Lower leg skin (tissue), 4 donors: ENCODE data around the gene ZDHHC1. TPM values are rescaled to one million over a fixed set of nuclear protein-coding genes. Genes with fewer than 3 reads are reported as not detected.

Experiments
- DNase-seq, 2 donors: peaks; one replicate each; pipeline ENCODE4 v3.0.0-alpha.2; 2019; ENCODE audit warnings: low spot score in 2 of 2
- H3K4me3 ChIP-seq: fragments of 200-600 bp; sonication (generic); 2 replicates; pipeline ENCODE4 v1.5.1; 2017; ENCODE audit warnings: mild to moderate bottlenecking, low read depth; ENCODE audit not compliant: poor library complexity, severe bottlenecking
- CTCF ChIP-seq, 3 donors: fragments of 450-650 bp; IDR thresholded peaks; one replicate each; pipeline ENCODE4 v1.5.1; 2016; ENCODE audit warnings: antibody characterized with exemption in 3 of 3, mild to moderate bottlenecking in 3 of 3, moderate library complexity in 2 of 3
- POLR2A ChIP-seq, 2 donors: fragments of 450-650 bp; IDR thresholded peaks; one replicate each; pipeline ENCODE4 v1.6.1; 2016 to 2017; ENCODE audit warnings: antibody characterized with exemption in 2 of 2, mild to moderate bottlenecking in 1 of 2, moderate library complexity in 1 of 2
- WGBS, 2 donors: methylation state at CpG; one replicate each; pipeline ENCODE4 v1.1.5; 2018; 5-methylcytosine and 5-hydroxymethylcytosine counted together
- intact Hi-C: fragments of 100-400 bp; cut with DNase I; formaldehyde crosslinking; loops from one replicate; pipeline ENCODE4 v1.15.0; 2023; ENCODE audit warnings: low total_unique reads
- total RNA-seq, 4 donors: library from RNA; depleted of rRNA; stranded (reverse); fragments of >200 nt; gene quantifications; one replicate each; pipeline ENCODE4 v1.1.0, GENCODE V29; 2016

Gene ZDHHC1
- total RNA-seq = 10 to 100 TPM; 15.1 to 24.7 (median 21.4) TPM

GRCh38 chr16:67415872-67416793 is at the start of gene ZDHHC1:
Gene ZDHHC1, minus strand, starts transcription at chr16:67416477. Its CDS starts 8,702 bp downstream, at chr16:67407775.
- intact Hi-C loops = no loop called here
- peak within 1 kb of the TSS; percentile 57 for H3K4me3 ChIP-seq
- WGBS, 2 donors = 2% methylated on average over 38 to 52 of the region's 73 CpGs
- no peak for DNase-seq
- TF ChIP-seq CTCF (IDR thresholded peaks at IDR 0.05) = no peak
- no peak for TF ChIP-seq POLR2A (IDR thresholded peaks at IDR 0.05)

- DNase-seq = no peak
- H3K4me3 ChIP-seq = no peak overlapping the region
- 81 to 100% methylated on average over 1 to 2 of the region's 2 CpGs for WGBS, 2 donors
- TF ChIP-seq POLR2A (IDR thresholded peaks at IDR 0.05) (no peak), CTCF (IDR thresholded peaks at IDR 0.05) (no peak)
- intact Hi-C loops = no loop called here
Observed at GRCh38 chr16:67464565-67464964, 48.3 kb upstream of the ZDHHC1 start.

GRCh38 chr16:67463691-67464090 is 47.4 kb upstream of the ZDHHC1 start:
- DNase-seq = no peak
- H3K4me3 ChIP-seq = no peak overlapping the region
- intact Hi-C loops = no loop called here
- WGBS, 2 donors = 89 to 93% methylated on average over 4 of the region's 4 CpGs
- TF ChIP-seq POLR2A (IDR thresholded peaks at IDR 0.05) (no peak), CTCF (IDR thresholded peaks at IDR 0.05) (no peak)

- intact Hi-C loops = no loop called here
- TF ChIP-seq CTCF (IDR thresholded peaks at IDR 0.05) (no peak), POLR2A (IDR thresholded peaks at IDR 0.05) (no peak)
- no peak overlapping the region for H3K4me3 ChIP-seq
- WGBS, 2 donors = 42 to 45% methylated on average over 5 of the region's 5 CpGs
- DNase-seq = no peak
Observed at GRCh38 chr16:67463059-67463458, 46.8 kb upstream of the ZDHHC1 start.

- TF ChIP-seq CTCF (IDR thresholded peaks at IDR 0.05) = no peak
- no peak for TF ChIP-seq POLR2A (IDR thresholded peaks at IDR 0.05)
- intact Hi-C loops = no loop called here
- no peak for DNase-seq
- no peak overlapping the region for H3K4me3 ChIP-seq
- WGBS, 2 donors = 45 to 50% methylated on average over 5 of the region's 5 CpGs
Observed at GRCh38 chr16:67462279-67462655, 46.0 kb upstream of the ZDHHC1 start.
